B cell (primary cell): ENCODE measurements around the gene TBR1. TPM values are rescaled to one million over a fixed set of nuclear protein-coding genes. Genes with fewer than 3 reads are reported as not detected.

Experiments
- ATAC-seq: fragments of 200-7000 bp; cut with Tn5 transposase; one replicate; pipeline ENCODE4 v1.10.0; 2021; ENCODE audit warnings: low read depth, mild to moderate bottlenecking, moderate number of reproducible peaks, moderate library complexity
- CTCF ChIA-PET: fragments of 350-600 bp; sonication (Branson Sonifier 250); formaldehyde crosslinking; loops from one replicate; lab custom pipeline; 2021; ENCODE audit warnings: antibody characterized with exemption, inconsistent platforms; lab: Charles Lee
- POLR2A ChIA-PET: fragments of 350-600 bp; sonication (Branson Sonifier 250); formaldehyde crosslinking; loops from one replicate; lab custom pipeline; 2021; ENCODE audit warnings: antibody characterized with exemption; lab: Charles Lee
- DNase-seq: peaks from one replicate; pipeline ENCODE4 v3.0.0; 2013
- H2AFZ ChIP-seq: 2 replicates; pipeline ENCODE4 v1.6.1; 2012; ENCODE audit warnings: mild to moderate bottlenecking, low read depth, low read length; ENCODE audit not compliant: insufficient read depth, poor library complexity, severe bottlenecking
- H3K27ac ChIP-seq, 2 donors: 1 replicate in 1 of 2; 2 replicates in 1 of 2; pipeline ENCODE4 v1.5.1; 2012 to 2013; ENCODE audit warnings: low read length in 2 of 2, mild to moderate bottlenecking in 2 of 2, moderate library complexity in 1 of 2
- H3K27me3 ChIP-seq, 4 experiments: fragments of 200-600 bp in 1 of 4; sonication (generic) in 1 of 4; replicated peaks in 1 of 4; 1 replicate in 2 of 4; 2 replicates in 2 of 4; pipeline versions ENCODE4 v1.6.1 to v1.7.0; 2013 to 2016; ENCODE audit warnings: low read length in 3 of 4, mild to moderate bottlenecking in 2 of 4, mixed read lengths in 1 of 4, moderate library complexity in 1 of 4; ENCODE audit not compliant: insufficient read depth in 4 of 4, control insufficient read depth in 3 of 4; ENCODE audit errors: control extremely low read depth in 1 of 4
- H3K36me3 ChIP-seq, 2 experiments: replicated peaks in 1 of 2; 1 replicate in 1 of 2; 2 replicates in 1 of 2; pipeline versions ENCODE4 v1.6.1 to v1.7.1; 2013; ENCODE audit warnings: low read length in 1 of 2; ENCODE audit not compliant: insufficient read depth in 2 of 2, control insufficient read depth in 1 of 2; ENCODE audit errors: control extremely low read depth in 1 of 2, extremely low read depth in 1 of 2
- H3K4me1 ChIP-seq, 2 donors: fragments of 200-600 bp in 1 of 2; sonication (generic) in 1 of 2; 1 replicate in 1 of 2; 2 replicates in 1 of 2; pipeline versions ENCODE4 v1.5.1 to v1.6.1; 2013 to 2017; ENCODE audit warnings: low read length in 2 of 2; ENCODE audit not compliant: control insufficient read depth in 2 of 2, insufficient read depth in 2 of 2
- H3K4me2 ChIP-seq: replicated peaks from 2 replicates; pipeline ENCODE3; 2012; ENCODE audit warnings: mild to moderate bottlenecking, low read depth, low read length; ENCODE audit not compliant: poor library complexity, severe bottlenecking
- H3K4me3 ChIP-seq, 5 experiments: fragments of 200-600 bp in 1 of 5; sonication (generic) in 1 of 5; 1 replicate in 3 of 5; 2 replicates in 2 of 5; pipeline versions ENCODE4 v1.5.1 to v1.7.0; 2011 to 2016; ENCODE audit warnings: low read length in 4 of 5, mild to moderate bottlenecking in 4 of 5, low read depth in 2 of 5, control low read depth in 1 of 5, moderate library complexity in 1 of 5; ENCODE audit not compliant: insufficient read depth in 1 of 5; ENCODE audit errors: control extremely low read depth in 1 of 5, extremely low read depth in 1 of 5
- H3K79me2 ChIP-seq: fragments of 200-600 bp; sonication (generic); one replicate; pipeline ENCODE4 v1.6.0; 2016; ENCODE audit warnings: low read length; ENCODE audit not compliant: control insufficient read depth, insufficient read depth
- H3K9ac ChIP-seq: fragments of 200-600 bp; sonication (generic); 2 replicates; pipeline ENCODE4 v1.6.1; 2017; ENCODE audit warnings: mild to moderate bottlenecking, low read length, moderate library complexity
- H3K9me3 ChIP-seq, 3 donors: one replicate each; pipeline versions ENCODE4 v1.6.1 to v1.7.1; 2013; ENCODE audit warnings: low read length in 2 of 3; ENCODE audit not compliant: control insufficient read depth in 2 of 3, insufficient read depth in 1 of 3; ENCODE audit errors: control extremely low read depth in 1 of 3
- H4K20me1 ChIP-seq: 2 replicates; pipeline ENCODE4 v1.6.0; 2012; ENCODE audit warnings: mild to moderate bottlenecking, low read length; ENCODE audit not compliant: insufficient read depth, control insufficient read depth, poor library complexity, severe bottlenecking
- H3K27ac Mint-ChIP-seq: one replicate; pipeline ENCODE4 v1.8.0; 2021; ENCODE audit warnings: mixed read lengths
- H3K27me3 Mint-ChIP-seq: one replicate; pipeline ENCODE4 v1.8.0; 2021; ENCODE audit warnings: mixed read lengths
- H3K4me1 Mint-ChIP-seq: one replicate; pipeline ENCODE4 v1.8.0; 2021; ENCODE audit warnings: mixed read lengths
- H3K4me3 Mint-ChIP-seq: one replicate; pipeline ENCODE4 v1.8.0; 2021; ENCODE audit warnings: mixed read lengths
- H3K9me3 Mint-ChIP-seq: one replicate; pipeline ENCODE4 v1.8.0; 2022; ENCODE audit warnings: mixed read lengths; ENCODE audit not compliant: insufficient read depth
- EZH2 ChIP-seq: IDR thresholded peaks from 2 replicates; pipeline ENCODE4 v1.6.1; 2012; ENCODE audit warnings: borderline replicate concordance, low read depth, mild to moderate bottlenecking, moderate library complexity, low read length; ENCODE audit not compliant: insufficient read depth, poor library complexity, severe bottlenecking
- WGBS: methylation state at CpG from one replicate; pipeline ENCODE4 v1.1.5; 2013; ENCODE audit warnings: missing lambda C conversion rate; ENCODE audit not compliant: insufficient coverage; 5-methylcytosine and 5-hydroxymethylcytosine counted together
- intact Hi-C: fragments of 100-400 bp; cut with micrococcal nuclease; formaldehyde crosslinking; loops from one replicate; pipeline ENCODE4 v1.10.0; 2022
- polyA plus RNA-seq: library from polyadenylated mRNA; depleted of rRNA; stranded (reverse); fragments of >200 nt; gene quantifications from 2 replicates; pipeline ENCODE4 v1.2.3, GENCODE V29; 2012
- total RNA-seq, 2 donors: library from RNA; stranded (reverse); fragments of 120-200 nt in 1 of 2; gene quantifications; 1 replicate in 1 of 2; 2 replicates in 1 of 2; pipeline versions ENCODE4 v1.2.3 to v1.2.4, GENCODE V29; 2013 to 2022
- TF ChIP-seq, protein P1 (sequence below): fragments of 200-600 bp; IDR thresholded peaks from one replicate; pipeline ENCODE4 v1.8.0; 2022; ENCODE audit warnings: antibody characterized with exemption, mild to moderate bottlenecking

TBR1 gene
- total and polyA plus RNA-seq, 2 donors (not counting 1 experiment from before 2014, with no cell fraction given) = not detected

DNA sequence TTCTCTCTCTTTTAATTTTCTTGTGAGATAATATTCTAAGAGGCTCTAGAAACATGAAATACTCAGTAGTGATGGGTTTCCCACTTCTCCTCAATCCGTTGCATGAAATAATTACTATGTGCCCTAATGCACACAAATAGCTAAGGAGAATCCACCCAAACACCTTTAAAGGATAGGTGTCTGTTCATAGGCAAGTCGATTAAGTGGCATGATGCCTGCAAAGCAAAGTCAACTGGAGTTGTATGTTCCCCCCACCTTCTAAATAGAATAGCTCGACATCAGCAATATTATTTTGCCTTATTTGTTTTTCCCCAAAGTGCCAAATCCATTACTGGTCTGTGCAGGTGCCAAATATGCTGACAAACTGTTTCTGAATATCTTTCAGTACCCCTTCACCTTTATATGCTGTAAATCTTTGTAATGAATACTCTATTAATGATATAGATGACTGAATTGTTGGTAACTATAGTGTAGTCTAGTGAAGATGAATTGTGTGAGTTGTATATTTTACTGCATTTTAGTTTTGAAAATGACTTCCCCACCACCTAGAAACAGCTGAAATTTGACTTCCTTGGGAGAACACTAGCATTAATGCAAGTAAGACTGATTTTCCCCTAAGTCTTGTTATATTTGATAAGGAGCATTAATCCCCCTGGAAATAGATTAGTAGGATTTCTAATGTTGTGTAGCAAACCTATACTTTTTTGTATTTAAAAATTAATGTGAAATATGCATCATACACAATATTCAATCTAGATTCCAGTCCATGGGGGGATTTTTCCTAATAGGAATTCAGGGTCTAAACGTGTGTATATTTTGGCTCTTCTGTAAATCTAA lies 9.0 kb downstream of the TBR1 start:
- Histone ChIP-seq H2AFZ (no peak overlapping the region), H3K79me2 (no peaks in the 10 kb centered on the region), H3K9me3 (peaks cover 4 to 38% (median 10%) of the 10 kb centered on the region in 3 donors), H3K27ac (no peak overlapping the region), H3K27me3 (peaks cover 2 to 85% (median 74%) of the 10 kb centered on the region in 4 experiments), H3K4me3 (no peak overlapping the region), H4K20me1 (no peaks in the 10 kb centered on the region), H3K36me3 (no peaks in the 10 kb centered on the region), H3K9ac (no peak overlapping the region), H3K4me1 (peaks cover 25 to 56% of the 10 kb centered on the region in 2 donors), H3K4me2 (peak overlapping the region; percentile 71)
- TF ChIP-seq, protein P1, sequence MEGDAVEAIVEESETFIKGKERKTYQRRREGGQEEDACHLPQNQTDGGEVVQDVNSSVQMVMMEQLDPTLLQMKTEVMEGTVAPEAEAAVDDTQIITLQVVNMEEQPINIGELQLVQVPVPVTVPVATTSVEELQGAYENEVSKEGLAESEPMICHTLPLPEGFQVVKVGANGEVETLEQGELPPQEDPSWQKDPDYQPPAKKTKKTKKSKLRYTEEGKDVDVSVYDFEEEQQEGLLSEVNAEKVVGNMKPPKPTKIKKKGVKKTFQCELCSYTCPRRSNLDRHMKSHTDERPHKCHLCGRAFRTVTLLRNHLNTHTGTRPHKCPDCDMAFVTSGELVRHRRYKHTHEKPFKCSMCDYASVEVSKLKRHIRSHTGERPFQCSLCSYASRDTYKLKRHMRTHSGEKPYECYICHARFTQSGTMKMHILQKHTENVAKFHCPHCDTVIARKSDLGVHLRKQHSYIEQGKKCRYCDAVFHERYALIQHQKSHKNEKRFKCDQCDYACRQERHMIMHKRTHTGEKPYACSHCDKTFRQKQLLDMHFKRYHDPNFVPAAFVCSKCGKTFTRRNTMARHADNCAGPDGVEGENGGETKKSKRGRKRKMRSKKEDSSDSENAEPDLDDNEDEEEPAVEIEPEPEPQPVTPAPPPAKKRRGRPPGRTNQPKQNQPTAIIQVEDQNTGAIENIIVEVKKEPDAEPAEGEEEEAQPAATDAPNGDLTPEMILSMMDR = no peak
- no peak for TF ChIP-seq EZH2
- Mint-ChIP-seq H3K4me3 (peak overlapping the region; percentile 68), H3K27ac (no peak overlapping the region), H3K4me1 (peaks cover 27% of the 10 kb centered on the region), H3K27me3 (peaks cover 79% of the 10 kb centered on the region), H3K9me3 (peaks cover 4% of the 10 kb centered on the region)
- ChIA-PET CTCF (interaction anchor here (0.9 kb wide), 1 partner anchor 9 kb away, joined by 3 read pairs; the partner anchor contains the start of gene TBR1), POLR2A (interaction anchor here (0.6 kb wide), 1 partner anchor 16 kb away, joined by 3 read pairs; no protein-coding TSS in a partner anchor)
- no peak for ATAC-seq
- peak; percentile 29 for DNase-seq
- intact Hi-C loops = no loop called here
- WGBS = 0% methylated on average over 1 of the region's 4 CpGs
